ENCODE data around the gene MRPL21.
A peak's percentile ranks its signal among the peaks of the same experiment; 100 is the strongest.

The MRPL21 gene

DNA sequence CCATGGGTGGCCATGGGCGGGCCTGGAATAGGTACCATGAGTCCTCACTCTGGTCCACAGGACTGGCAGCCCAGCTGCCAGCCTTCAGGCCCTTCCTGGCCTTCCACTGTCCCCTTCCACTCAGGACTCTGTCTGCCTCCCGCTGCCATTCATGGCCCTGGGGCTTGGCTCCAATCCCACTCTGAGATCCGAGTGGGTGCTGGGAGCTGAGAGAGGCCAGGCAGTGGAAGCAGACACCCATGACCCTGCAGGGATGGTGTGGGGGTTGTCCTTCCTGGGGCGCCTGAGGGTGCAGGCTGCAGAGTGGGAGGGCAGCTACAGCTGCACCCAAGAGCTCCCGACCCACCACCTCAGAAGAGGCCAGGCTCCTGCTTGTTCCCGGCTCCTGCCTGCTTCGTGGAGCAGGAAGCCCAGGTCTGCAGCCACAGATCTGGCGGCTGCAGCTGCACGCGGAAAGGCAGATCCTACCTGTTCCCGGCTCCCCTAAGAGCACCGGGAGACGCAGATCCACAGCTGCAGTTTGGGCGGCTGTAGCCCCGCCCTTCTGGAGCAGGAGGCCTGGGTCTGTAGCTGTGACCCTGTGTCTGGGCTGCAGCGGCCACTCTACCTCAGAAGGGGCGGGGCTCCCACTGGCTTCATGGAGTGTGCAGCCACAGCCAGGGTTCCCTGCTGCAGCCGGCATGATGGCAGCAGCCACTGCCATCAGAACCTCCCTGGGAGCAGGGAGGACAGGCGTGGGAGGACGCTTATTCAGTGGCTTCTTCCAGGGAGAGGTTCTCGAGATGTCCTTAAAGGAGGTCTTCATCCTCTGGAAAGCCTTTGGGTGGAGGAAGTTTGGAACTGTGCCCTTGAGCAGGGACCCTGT lies 27.6 kb upstream of the MRPL21 start:
- no peak for DNase-seq
- peaks cover 0 to 22% (median 11%) of the 10 kb centered on the region in 4 donors for H3K4me1 ChIP-seq
- no peak overlapping the region for H3K27ac ChIP-seq

DNA sequence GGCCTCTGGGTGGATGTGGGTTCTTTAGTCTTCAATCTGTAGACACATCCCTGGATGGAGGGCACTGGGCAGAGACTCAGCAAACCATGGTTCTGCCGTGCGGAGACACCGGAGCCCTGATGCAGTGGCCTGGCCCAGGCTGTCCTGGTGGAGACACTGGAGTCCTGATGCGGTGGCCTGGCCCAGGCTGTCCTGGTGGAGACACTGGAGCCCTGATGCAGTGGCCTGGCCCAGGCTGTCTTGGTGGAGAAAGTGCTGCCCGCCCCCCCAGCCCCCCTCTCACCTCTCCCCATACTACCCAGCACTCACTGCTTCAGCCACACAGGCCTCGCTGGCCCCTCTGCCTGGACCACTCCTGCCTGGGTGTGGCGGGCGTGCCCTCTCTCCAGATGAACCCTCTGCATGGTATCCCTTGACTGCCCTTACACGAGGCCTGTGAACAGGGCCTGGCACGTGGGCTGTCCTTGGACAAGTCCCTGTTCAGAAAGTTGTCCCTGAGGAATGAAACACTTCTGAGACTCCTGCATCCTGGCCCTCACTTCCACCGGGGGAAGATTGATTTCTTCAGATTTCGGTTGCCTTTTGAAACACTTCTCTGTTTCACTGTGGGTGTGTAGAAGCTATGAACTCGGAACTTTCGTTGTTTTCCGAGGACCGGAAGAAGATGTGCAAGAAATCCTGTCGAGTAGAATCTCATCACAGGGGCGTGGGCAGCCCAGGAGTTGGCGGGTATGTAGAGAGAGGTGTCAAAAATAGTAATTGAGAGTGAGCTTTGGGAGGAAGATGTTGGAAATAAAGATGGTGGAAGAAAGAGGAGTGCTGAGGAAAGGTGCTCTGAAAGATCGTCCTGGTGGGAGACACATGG lies 26.3 kb upstream of the MRPL21 start:
- DNase-seq, result no peak
- no peak overlapping the region for H3K27ac ChIP-seq
- peaks cover 4 to 10% (median 8%) of the 10 kb centered on the region in 3 donors for H3K9me3 ChIP-seq
- H3K4me3 ChIP-seq, result no peak overlapping the region
- intact Hi-C loops (cut with DNase I; ENCODE audit: low total_unique reads), result loop anchor here (10.0 kb wide), 1 partner anchor 75 kb away; no protein-coding TSS in a partner anchor
- H3K4me1 ChIP-seq, result peaks cover 0 to 25% (median 12%) of the 10 kb centered on the region in 4 donors
- H3K36me3 ChIP-seq, result peaks cover 63 to 98% (median 77%) of the 10 kb centered on the region in 3 donors
- H3K27me3 ChIP-seq, result no peaks in the 10 kb centered on the region
- TF ChIP-seq CTCF (IDR thresholded peaks at IDR 0.05), result no peak

More for the DNA sequence above, 27.6 kb upstream of the MRPL21 start:
- no peaks in the 10 kb centered on the region for H3K27me3 ChIP-seq
- no peak overlapping the region for H3K4me3 ChIP-seq
- no peak for TF ChIP-seq CTCF (IDR thresholded peaks at IDR 0.05)
- H3K9me3 ChIP-seq, result no peaks in the 10 kb centered on the region
- H3K36me3 ChIP-seq, result peaks cover 62 to 98% (median 78%) of the 10 kb centered on the region in 3 donors
- intact Hi-C loops (cut with DNase I; ENCODE audit: low total_unique reads), result no loop called here

DNA sequence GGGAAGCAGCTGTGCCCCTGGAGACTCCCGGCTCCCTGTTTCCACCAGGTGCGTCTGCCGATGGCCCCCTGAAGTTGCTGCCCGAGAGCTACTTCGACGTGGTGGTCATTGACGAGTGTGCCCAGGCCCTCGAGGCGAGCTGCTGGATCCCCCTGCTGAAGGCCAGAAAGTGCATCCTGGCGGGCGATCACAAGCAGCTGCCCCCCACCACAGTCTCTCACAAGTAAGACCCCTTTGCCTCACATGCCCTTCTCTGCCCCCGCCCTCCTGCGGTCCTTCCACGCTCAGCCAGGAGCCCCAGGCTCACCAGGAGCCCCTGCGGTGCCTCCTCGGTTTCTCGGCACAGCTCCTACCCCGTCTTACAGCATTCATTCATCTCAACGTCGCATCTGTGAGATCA lies 25.5 kb upstream of the MRPL21 start:
- TF ChIP-seq CTCF (IDR thresholded peaks at IDR 0.05), result no peak
- Histone ChIP-seq H3K9me3 (peaks cover 4 to 12% (median 8%) of the 10 kb centered on the region in 3 donors), H3K4me1 (peaks cover 0 to 33% (median 20%) of the 10 kb centered on the region in 4 donors), H3K27ac (no peak overlapping the region), H3K4me3 (no peak overlapping the region), H3K27me3 (no peaks in the 10 kb centered on the region), H3K36me3 (peaks cover 56 to 98% (median 75%) of the 10 kb centered on the region in 3 donors)
- intact Hi-C loops (cut with DNase I; ENCODE audit: low total_unique reads), result loop anchor here (10.0 kb wide), 1 partner anchor 76 kb away; no protein-coding TSS in a partner anchor
- DNase-seq, result no peak

DNA sequence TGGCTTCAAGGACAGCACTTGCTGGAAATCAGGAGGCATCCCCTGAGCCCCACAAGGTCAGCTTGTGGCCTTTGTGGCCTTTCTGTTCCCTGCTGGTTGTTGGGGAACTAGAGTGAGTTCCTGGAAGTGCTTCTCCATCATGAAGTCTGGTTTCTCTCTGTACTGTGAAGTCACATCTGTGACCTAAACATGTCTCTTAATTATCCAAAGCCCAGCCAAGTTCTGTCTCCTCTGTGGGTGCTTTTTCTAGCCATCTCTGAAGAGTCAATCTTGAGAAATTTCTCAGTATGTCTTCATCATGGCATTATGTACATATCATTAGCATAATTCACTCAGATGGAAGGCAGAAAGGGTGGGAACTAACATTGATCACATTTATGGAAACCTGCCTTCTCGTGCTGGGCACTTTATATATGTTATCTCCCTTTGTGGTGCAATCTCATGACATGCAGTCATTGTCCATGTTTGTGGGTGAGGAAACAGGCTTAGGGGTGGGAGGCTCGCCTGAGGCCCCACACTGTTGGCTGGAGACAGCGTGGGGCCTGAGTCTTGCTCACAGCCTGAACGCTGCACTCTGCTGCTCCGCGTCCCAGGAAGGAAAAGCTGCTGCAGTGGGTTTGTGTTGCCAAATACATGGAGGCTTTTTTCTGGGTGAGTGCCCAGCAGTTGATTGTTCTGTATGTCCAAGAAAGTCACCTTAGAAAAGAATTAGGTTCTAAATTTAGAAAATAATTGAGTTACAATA lies 24.7 kb upstream of the MRPL21 start:
- Histone ChIP-seq H3K27ac (peak overlapping the region; percentile 48 to 55), H3K36me3 (peaks cover 48 to 98% (median 68%) of the 10 kb centered on the region in 3 donors), H3K4me1 (peaks cover 0 to 41% (median 27%) of the 10 kb centered on the region in 4 donors), H3K9me3 (peaks cover 4 to 12% (median 8%) of the 10 kb centered on the region in 3 donors), H3K4me3 (no peak overlapping the region), H3K27me3 (no peaks in the 10 kb centered on the region)
- no peak for TF ChIP-seq CTCF (IDR thresholded peaks at IDR 0.05)
- intact Hi-C loops (cut with DNase I; ENCODE audit: low total_unique reads), result loop anchor here (10.0 kb wide), 1 partner anchor 76 kb away; no protein-coding TSS in a partner anchor
- no peak for DNase-seq

All from tibial artery (tissue), 4 donors.